HEK293T (cell line): Measurements from ENCODE around the gene ALDH3A2.

ENCODE experiments used
- BHLHE40 ChIP-seq: fragments of 450-650 bp; IDR thresholded peaks from 2 replicates; pipeline ENCODE4 v1.6.1; 2016; ENCODE audit warnings: mild to moderate bottlenecking, moderate library complexity, borderline replicate concordance
- CTBP1 ChIP-seq: fragments of 450-650 bp; IDR thresholded peaks from 2 replicates; pipeline ENCODE4 v1.6.1; 2016; ENCODE audit warnings: borderline replicate concordance
- ELF4 ChIP-seq: fragments of 450-650 bp; IDR thresholded peaks from 2 replicates; pipeline ENCODE4 v1.6.1; 2017; ENCODE audit warnings: antibody characterized with exemption
- FOXK2 ChIP-seq: fragments of 450-650 bp; IDR thresholded peaks from 2 replicates; pipeline ENCODE4 v1.6.1; 2016; ENCODE audit warnings: mild to moderate bottlenecking
- FOXM1 ChIP-seq: fragments of 450-650 bp; IDR thresholded peaks from 2 replicates; pipeline ENCODE4 v1.6.1; 2017; ENCODE audit warnings: mild to moderate bottlenecking, borderline replicate concordance
- HDGF ChIP-seq: fragments of 450-650 bp; IDR thresholded peaks from 2 replicates; pipeline ENCODE4 v1.6.1; 2017; ENCODE audit warnings: antibody characterized with exemption, borderline replicate concordance
- L3MBTL2 ChIP-seq: fragments of 450-650 bp; conservative IDR thresholded peaks from 2 replicates; pipeline ENCODE4 v1.6.1; 2016; ENCODE audit warnings: mild to moderate bottlenecking
- NFRKB ChIP-seq: fragments of 450-650 bp; IDR thresholded peaks from 2 replicates; pipeline ENCODE4 v1.6.1; 2016; ENCODE audit warnings: mild to moderate bottlenecking, moderate library complexity
- SP1 ChIP-seq: fragments of 450-650 bp; IDR thresholded peaks from 2 replicates; pipeline ENCODE4 v1.6.1; 2017
- SUZ12 ChIP-seq: fragments of 450-650 bp; IDR thresholded peaks from 2 replicates; pipeline ENCODE4 v1.6.1; 2016; ENCODE audit warnings: mild to moderate bottlenecking
- ZNF384 ChIP-seq: fragments of 450-650 bp; IDR thresholded peaks from 2 replicates; pipeline ENCODE4 v1.6.1; 2016
- TF ChIP-seq, protein P1 (sequence below): fragments of 450-650 bp; IDR thresholded peaks from 2 replicates; pipeline ENCODE4 v1.6.1; 2016

DNA sequence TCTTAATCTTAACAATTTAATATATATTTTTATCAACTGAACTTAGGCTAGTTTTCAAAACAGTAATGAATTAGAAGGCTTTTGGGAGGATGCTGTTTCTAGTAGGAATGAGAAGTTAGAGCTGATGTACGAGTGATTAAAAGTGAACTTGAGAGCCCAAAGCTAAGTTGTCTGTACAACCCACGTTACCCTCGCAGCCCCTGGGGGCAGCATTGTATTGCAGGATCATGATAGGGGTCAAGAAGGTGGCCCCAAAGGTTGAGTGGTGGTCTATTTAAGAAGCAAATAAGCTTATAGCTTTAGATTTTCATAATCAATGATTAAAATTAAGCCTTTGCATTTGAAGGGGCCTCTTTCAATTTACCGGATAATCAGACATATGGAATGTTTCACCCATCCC is 33.7 kb upstream of the ALDH3A2 start:
- TF ChIP-seq ELF4, result no peak
- TF ChIP-seq HDGF, result no peak
- no peak for TF ChIP-seq L3MBTL2
- no peak for TF ChIP-seq SUZ12
- no peak for TF ChIP-seq FOXM1
- no peak for TF ChIP-seq BHLHE40
- TF ChIP-seq, protein P1, sequence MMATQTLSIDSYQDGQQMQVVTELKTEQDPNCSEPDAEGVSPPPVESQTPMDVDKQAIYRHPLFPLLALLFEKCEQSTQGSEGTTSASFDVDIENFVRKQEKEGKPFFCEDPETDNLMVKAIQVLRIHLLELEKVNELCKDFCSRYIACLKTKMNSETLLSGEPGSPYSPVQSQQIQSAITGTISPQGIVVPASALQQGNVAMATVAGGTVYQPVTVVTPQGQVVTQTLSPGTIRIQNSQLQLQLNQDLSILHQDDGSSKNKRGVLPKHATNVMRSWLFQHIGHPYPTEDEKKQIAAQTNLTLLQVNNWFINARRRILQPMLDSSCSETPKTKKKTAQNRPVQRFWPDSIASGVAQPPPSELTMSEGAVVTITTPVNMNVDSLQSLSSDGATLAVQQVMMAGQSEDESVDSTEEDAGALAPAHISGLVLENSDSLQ, result no peak
- TF ChIP-seq ZNF384, result no peak
- no peak for TF ChIP-seq CTBP1
- no peak for TF ChIP-seq FOXK2
- no peak for TF ChIP-seq NFRKB
- no peak for TF ChIP-seq SP1
